ENCODE measurements around the gene TMEM255B. TPM values are rescaled to one million over a fixed set of nuclear protein-coding genes. Genes with fewer than 3 reads are reported as not detected.

Gene TMEM255B
- total and polyA plus RNA-seq, 9 of the 15 experiments (the other 6 are each of a cell fraction or from before 2014, with no cell fraction given): 0.01 to 0.75 (median 0.23) TPM

DNA sequence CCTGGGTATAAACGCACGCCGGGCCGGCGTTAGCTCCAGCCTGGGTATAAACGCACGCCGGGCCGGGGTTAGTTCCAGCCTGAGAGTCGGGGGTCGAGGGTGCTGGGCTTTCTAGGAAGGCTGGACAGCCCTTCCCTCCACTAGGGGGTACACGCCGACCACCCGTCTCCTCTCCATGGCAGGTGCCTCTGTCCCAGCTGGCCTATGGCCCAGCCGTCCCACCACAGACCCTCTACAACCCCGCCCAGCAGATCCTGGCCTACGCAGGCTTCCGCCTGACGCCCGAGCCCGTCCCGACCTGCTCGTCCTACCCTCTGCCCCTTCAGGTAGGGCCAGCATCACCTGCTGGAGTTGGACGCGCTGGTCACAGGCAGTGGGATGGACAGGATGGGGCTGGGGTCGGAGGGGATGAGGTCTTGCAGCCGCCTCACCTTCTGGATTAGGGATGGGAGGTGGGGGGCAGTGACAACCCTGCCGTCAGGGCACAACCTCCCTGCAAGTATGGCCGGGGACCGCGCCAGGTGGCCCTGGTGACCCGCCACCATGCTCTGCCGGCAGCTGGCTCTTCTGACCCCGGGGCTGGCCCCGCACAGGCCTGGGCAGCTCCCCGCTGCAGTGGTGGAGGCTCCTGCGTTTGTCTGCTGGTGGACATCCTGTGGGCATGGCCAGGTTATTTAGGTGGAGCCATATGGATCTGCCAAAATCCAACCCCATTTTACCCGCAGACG lies 45.8 kb downstream of the TMEM255B start:
- ChIA-PET POLR2A (interaction anchor here (0.6 kb wide), 1 partner anchor 67 kb away, joined by 3 read pairs; no protein-coding TSS in a partner anchor), CTCF (ENCODE audit: low intra/inter-chr PET ratio) (no interaction called here)
- peaks cover 8 to 53% of the 10 kb centered on the region in 2 experiments; a peak in 4 of 5 replicates for H3K27me3 ChIP-seq (ENCODE audit: control insufficient read depth in 2 of 2, insufficient read depth in 2 of 2, low read length in 2 of 2)
- peaks cover 4% of the 10 kb centered on the region; the same call in 1 of the 2 replicates for H3K9me3 ChIP-seq (replicated peaks; ENCODE audit: control insufficient read depth, insufficient read depth, low read depth, low read length)
- 2% methylated on average over 25 of the region's 39 CpGs for WGBS (ENCODE audit: insufficient coverage, low coverage, missing lambda C conversion rate)
- intact Hi-C loops (cut with micrococcal nuclease): no loop called here
- no peak overlapping the region for H3K4me2 ChIP-seq (ENCODE audit: insufficient read depth, low read length)
- no peak overlapping the region for H2AFZ ChIP-seq (ENCODE audit: low read depth, low read length)
- no TSS peak for BruUV-seq (replicated peaks)
- H4K20me1 ChIP-seq (replicated peaks; ENCODE audit: control insufficient read depth, insufficient read depth, low read length): no peaks in the 10 kb centered on the region
- no peaks in the 10 kb centered on the region for H3K79me2 ChIP-seq (ENCODE audit: control insufficient read depth, insufficient read depth, low read length)
- H3K9me1 ChIP-seq (ENCODE audit: control insufficient read depth, insufficient read depth, low read length): no peaks in the 10 kb centered on the region
- FAIRE-seq: no peak
- no peak overlapping the region for H3K27ac ChIP-seq (ENCODE audit: extremely low read depth, low read depth, low read length)
- DNase-seq (ENCODE audit: extremely low read depth in 1 of 4, low spot score in 3 of 4): no peak
- no peak for ATAC-seq
- peaks cover 0 to 29% of the 10 kb centered on the region in 2 experiments; a peak in 2 of 5 replicates for H3K4me1 ChIP-seq (replicated peaks in 1 of 2; ENCODE audit: control insufficient read depth in 2 of 2, insufficient read depth in 2 of 2, low read length in 2 of 2)
- in situ Hi-C loops (cut with MboI): loop anchor here (5.0 kb wide), 1 partner anchor 148 kb away; the partner anchor contains the start of gene ATP4B
- no peak overlapping the region for H3K4me3 ChIP-seq
- no peak overlapping the region for H3K9ac ChIP-seq (ENCODE audit: insufficient read depth in 1 of 2, low read depth in 2 of 2, low read length in 2 of 2)
- TF ChIP-seq NR2C1 (IDR thresholded peaks at IDR 0.05): no peak
- no peak for TF ChIP-seq NR2C1 (tag; IDR thresholded peaks at IDR 0.05)
- TF ChIP-seq, protein P1, sequence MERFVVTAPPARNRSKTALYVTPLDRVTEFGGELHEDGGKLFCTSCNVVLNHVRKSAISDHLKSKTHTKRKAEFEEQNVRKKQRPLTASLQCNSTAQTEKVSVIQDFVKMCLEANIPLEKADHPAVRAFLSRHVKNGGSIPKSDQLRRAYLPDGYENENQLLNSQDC (CRISPR knock-in tag; IDR thresholded peaks at IDR 0.05): no peak
- no peaks in the 10 kb centered on the region for H3K36me3 ChIP-seq (ENCODE audit: control insufficient read depth, insufficient read depth, low read length)

DNA sequence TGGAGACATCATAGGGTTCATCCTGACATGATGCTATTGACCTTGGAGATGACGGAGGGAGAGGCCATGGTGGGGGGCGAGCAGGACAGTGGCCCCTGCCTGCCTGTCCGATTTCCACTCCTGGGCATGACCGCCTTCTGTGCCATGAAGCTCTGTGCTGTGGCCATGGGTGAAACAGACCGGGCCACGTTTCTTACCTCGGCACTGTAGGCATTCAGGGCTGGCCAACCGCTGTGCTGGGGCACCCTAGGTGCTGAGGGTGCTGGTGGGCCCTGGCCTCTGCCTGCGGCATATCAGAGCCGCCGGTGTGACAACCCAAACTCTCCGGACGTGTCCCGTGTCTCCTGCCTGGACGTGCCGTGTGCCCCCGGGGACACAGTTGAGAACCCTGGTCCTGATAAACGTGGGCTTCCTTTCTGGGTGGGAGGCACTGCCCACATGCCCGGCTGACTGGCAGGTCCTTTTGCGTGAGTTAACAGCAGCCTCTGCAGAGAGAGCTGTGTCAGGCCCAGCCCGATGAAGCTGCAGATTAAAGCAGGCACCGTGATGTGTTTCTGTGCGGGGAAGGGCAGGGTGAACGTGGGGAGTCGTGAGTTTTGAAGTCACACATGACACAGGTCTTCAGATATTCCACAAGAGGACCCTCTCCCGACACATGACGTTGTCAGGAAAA lies 46.5 kb downstream of the TMEM255B start:
- Histone ChIP-seq H4K20me1 (replicated peaks; ENCODE audit: control insufficient read depth, insufficient read depth, low read length) (no peaks in the 10 kb centered on the region), H3K4me3 (no peak overlapping the region), H3K9ac (ENCODE audit: insufficient read depth in 1 of 2, low read depth in 2 of 2, low read length in 2 of 2) (no peak overlapping the region), H3K36me3 (ENCODE audit: control insufficient read depth, insufficient read depth, low read length) (no peaks in the 10 kb centered on the region), H3K4me1 (replicated peaks in 1 of 2; ENCODE audit: control insufficient read depth in 2 of 2, insufficient read depth in 2 of 2, low read length in 2 of 2) (peaks cover 0 to 23% of the 10 kb centered on the region in 2 experiments; a peak in 2 of 5 replicates), H3K9me3 (replicated peaks; ENCODE audit: control insufficient read depth, insufficient read depth, low read depth, low read length) (peaks cover 4% of the 10 kb centered on the region; the same call in 1 of the 2 replicates), H3K9me1 (ENCODE audit: control insufficient read depth, insufficient read depth, low read length) (no peaks in the 10 kb centered on the region), H3K4me2 (ENCODE audit: insufficient read depth, low read length) (no peak overlapping the region), H3K27ac (ENCODE audit: extremely low read depth, low read depth, low read length) (no peak overlapping the region), H2AFZ (ENCODE audit: low read depth, low read length) (no peak overlapping the region), H3K27me3 (ENCODE audit: control insufficient read depth in 2 of 2, insufficient read depth in 2 of 2, low read length in 2 of 2) (peaks cover 8 to 46% of the 10 kb centered on the region in 2 experiments; a peak in 4 of 5 replicates), H3K79me2 (ENCODE audit: control insufficient read depth, insufficient read depth, low read length) (no peaks in the 10 kb centered on the region)
- ChIA-PET POLR2A (no interaction called here), CTCF (ENCODE audit: low intra/inter-chr PET ratio) (no interaction called here)
- no peak for ATAC-seq
- WGBS (ENCODE audit: insufficient coverage, low coverage, missing lambda C conversion rate): 6% methylated on average over 17 of the region's 27 CpGs
- intact Hi-C loops (cut with micrococcal nuclease): no loop called here
- DNase-seq (ENCODE audit: extremely low read depth in 1 of 4, low spot score in 3 of 4): no peak
- in situ Hi-C loops (cut with MboI): no loop called here
- BruUV-seq (replicated peaks): no TSS peak
- no peak for FAIRE-seq
- no peak for TF ChIP-seq NUFIP1 (IDR thresholded peaks at IDR 0.05; ENCODE audit: partially characterized antibody)
- TF ChIP-seq YY1 (IDR thresholded peaks at IDR 0.05; ENCODE audit: borderline replicate concordance in 1 of 3, control insufficient read depth in 1 of 3, extremely low read depth in 1 of 3, insufficient read depth in 3 of 3, insufficient read length in 1 of 3, insufficient replicate concordance in 2 of 3, low read depth in 1 of 3, low read length in 2 of 3): no peak
- no peak for TF ChIP-seq TCF7 (IDR thresholded peaks at IDR 0.05; ENCODE audit: borderline replicate concordance)
- TF ChIP-seq ZKSCAN8 (CRISPR knock-in tag; IDR thresholded peaks at IDR 0.05): no peak
- TF ChIP-seq ZNF347 (CRISPR knock-in tag; IDR thresholded peaks at IDR 0.05; ENCODE audit: low read depth): no peak
- TF ChIP-seq, protein P2, sequence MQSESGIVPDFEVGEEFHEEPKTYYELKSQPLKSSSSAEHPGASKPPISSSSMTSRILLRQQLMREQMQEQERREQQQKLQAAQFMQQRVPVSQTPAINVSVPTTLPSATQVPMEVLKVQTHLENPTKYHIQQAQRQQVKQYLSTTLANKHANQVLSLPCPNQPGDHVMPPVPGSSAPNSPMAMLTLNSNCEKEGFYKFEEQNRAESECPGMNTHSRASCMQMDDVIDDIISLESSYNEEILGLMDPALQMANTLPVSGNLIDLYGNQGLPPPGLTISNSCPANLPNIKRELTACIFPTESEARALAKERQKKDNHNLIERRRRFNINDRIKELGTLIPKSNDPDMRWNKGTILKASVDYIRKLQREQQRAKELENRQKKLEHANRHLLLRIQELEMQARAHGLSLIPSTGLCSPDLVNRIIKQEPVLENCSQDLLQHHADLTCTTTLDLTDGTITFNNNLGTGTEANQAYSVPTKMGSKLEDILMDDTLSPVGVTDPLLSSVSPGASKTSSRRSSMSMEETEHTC (IDR thresholded peaks at IDR 0.05): no peak
- no peak for TF ChIP-seq YBX1 (IDR thresholded peaks at IDR 0.05)
- TF ChIP-seq SREBF2 (CRISPR knock-in tag; IDR thresholded peaks at IDR 0.05): no peak
